ENCODE results near the gene TRPM4. TPM values are rescaled to one million over a fixed set of nuclear protein-coding genes. Genes with fewer than 3 reads are reported as not detected.

The TRPM4 gene
- total and polyA plus RNA-seq, 10 of the 15 experiments (the other 5 are each of a cell fraction or from before 2014, with no cell fraction given) = 0.10 to 0.64 (median 0.15) TPM; not detected in 7

DNA sequence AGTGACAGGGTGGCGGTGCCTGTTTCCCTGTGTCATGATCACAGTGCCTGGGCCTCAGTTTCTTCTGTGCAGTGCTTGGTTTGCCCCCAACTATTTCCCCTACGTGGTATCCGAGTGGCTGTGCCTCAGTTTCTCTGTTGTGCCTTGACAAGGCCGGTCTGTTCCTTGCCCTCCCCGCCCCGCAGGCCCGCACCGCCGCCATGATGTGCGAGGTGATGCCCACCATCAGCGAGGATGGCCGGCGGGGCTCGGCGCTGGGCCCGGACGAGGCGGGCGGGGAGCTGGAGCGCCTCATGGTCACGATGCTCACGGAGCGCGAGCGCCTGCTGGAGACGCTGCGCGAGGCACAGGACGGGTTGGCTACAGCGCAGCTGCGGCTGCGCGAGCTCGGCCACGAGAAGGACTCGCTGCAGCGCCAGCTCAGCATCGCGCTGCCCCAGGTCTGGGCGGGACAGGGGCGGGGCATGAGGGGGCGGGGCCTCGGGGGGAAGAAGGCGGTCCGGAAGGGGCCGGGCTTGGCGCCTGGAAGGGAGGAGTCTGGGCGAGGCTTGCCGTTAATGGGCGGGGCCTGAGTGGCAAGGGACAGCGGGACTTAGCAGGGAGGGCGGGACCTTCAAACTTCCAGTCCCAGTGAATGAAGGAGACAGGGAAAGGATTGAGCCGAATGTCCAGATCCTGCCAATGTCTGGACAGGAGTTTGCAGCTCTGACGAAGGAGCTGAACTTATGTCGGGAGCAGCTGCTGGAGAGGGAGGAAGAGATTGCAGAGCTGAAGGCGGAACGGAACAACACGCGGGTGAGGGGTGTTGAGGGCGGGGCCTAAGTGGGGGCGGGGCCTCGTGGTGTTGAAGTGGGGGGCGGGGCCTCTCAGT lies 29.7 kb upstream of the TRPM4 start (continued):
- no peak for TF ChIP-seq SMAD1 (IDR thresholded peaks at IDR 0.05; ENCODE audit: low read depth, partially characterized antibody)
- no peak for TF ChIP-seq BCL11A (IDR thresholded peaks at IDR 0.05; ENCODE audit: low read depth, low read length)
- TF ChIP-seq PML (IDR thresholded peaks at IDR 0.05; ENCODE audit: low read length) = no peak
- TF ChIP-seq IKZF2 (IDR thresholded peaks at IDR 0.05) = no peak
- TF ChIP-seq TCF3 (IDR thresholded peaks at IDR 0.05; ENCODE audit: borderline replicate concordance, insufficient read depth, low read depth, low read length) = no peak
- 0 out of 2 replicates have a peak, but pooled peaks have one; percentile 24 for TF ChIP-seq TCF12 (IDR thresholded peaks at IDR 0.05; ENCODE audit: low read depth, low read length)
- no peak for TF ChIP-seq TAF1 (IDR thresholded peaks at IDR 0.05; ENCODE audit: borderline replicate concordance, low read depth, low read length)
- TF ChIP-seq, protein P1, sequence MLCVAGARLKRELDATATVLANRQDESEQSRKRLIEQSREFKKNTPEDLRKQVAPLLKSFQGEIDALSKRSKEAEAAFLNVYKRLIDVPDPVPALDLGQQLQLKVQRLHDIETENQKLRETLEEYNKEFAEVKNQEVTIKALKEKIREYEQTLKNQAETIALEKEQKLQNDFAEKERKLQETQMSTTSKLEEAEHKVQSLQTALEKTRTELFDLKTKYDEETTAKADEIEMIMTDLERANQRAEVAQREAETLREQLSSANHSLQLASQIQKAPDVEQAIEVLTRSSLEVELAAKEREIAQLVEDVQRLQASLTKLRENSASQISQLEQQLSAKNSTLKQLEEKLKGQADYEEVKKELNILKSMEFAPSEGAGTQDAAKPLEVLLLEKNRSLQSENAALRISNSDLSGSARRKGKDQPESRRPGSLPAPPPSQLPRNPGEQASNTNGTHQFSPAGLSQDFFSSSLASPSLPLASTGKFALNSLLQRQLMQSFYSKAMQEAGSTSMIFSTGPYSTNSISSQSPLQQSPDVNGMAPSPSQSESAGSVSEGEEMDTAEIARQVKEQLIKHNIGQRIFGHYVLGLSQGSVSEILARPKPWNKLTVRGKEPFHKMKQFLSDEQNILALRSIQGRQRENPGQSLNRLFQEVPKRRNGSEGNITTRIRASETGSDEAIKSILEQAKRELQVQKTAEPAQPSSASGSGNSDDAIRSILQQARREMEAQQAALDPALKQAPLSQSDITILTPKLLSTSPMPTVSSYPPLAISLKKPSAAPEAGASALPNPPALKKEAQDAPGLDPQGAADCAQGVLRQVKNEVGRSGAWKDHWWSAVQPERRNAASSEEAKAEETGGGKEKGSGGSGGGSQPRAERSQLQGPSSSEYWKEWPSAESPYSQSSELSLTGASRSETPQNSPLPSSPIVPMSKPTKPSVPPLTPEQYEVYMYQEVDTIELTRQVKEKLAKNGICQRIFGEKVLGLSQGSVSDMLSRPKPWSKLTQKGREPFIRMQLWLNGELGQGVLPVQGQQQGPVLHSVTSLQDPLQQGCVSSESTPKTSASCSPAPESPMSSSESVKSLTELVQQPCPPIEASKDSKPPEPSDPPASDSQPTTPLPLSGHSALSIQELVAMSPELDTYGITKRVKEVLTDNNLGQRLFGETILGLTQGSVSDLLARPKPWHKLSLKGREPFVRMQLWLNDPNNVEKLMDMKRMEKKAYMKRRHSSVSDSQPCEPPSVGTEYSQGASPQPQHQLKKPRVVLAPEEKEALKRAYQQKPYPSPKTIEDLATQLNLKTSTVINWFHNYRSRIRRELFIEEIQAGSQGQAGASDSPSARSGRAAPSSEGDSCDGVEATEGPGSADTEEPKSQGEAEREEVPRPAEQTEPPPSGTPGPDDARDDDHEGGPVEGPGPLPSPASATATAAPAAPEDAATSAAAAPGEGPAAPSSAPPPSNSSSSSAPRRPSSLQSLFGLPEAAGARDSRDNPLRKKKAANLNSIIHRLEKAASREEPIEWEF (IDR thresholded peaks at IDR 0.05; ENCODE audit: insufficient replicate concordance, low read depth, low read length) = no peak
- no peak for TF ChIP-seq JUND (IDR thresholded peaks at IDR 0.05; ENCODE audit: low read depth, low read length)
- no peak for TF ChIP-seq MYB (IDR thresholded peaks at IDR 0.05; ENCODE audit: borderline replicate concordance, low read depth, low read length)
- no peak for TF ChIP-seq SUPT20H (IDR thresholded peaks at IDR 0.05; ENCODE audit: borderline replicate concordance, control insufficient read depth, low read depth, low read length)
- TF ChIP-seq, protein P2, sequence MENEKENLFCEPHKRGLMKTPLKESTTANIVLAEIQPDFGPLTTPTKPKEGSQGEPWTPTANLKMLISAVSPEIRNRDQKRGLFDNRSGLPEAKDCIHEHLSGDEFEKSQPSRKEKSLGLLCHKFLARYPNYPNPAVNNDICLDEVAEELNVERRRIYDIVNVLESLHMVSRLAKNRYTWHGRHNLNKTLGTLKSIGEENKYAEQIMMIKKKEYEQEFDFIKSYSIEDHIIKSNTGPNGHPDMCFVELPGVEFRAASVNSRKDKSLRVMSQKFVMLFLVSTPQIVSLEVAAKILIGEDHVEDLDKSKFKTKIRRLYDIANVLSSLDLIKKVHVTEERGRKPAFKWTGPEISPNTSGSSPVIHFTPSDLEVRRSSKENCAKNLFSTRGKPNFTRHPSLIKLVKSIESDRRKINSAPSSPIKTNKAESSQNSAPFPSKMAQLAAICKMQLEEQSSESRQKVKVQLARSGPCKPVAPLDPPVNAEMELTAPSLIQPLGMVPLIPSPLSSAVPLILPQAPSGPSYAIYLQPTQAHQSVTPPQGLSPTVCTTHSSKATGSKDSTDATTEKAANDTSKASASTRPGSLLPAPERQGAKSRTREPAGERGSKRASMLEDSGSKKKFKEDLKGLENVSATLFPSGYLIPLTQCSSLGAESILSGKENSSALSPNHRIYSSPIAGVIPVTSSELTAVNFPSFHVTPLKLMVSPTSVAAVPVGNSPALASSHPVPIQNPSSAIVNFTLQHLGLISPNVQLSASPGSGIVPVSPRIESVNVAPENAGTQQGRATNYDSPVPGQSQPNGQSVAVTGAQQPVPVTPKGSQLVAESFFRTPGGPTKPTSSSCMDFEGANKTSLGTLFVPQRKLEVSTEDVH (IDR thresholded peaks at IDR 0.05; ENCODE audit: low read depth, partially characterized antibody) = no peak
- TF ChIP-seq CHD2 (IDR thresholded peaks at IDR 0.05; ENCODE audit: borderline replicate concordance, low read depth, low read length) = no peak; the same call in 1 of the 2 replicates
- no peak for TF ChIP-seq YBX1 (IDR thresholded peaks at IDR 0.05)
- no peak for TF ChIP-seq SMARCA5 (IDR thresholded peaks at IDR 0.05)
- peak in 1 of 2 experiments; percentile 38; a peak in 1 of 4 replicates for TF ChIP-seq BHLHE40 (IDR thresholded peaks at IDR 0.05; ENCODE audit: borderline replicate concordance in 1 of 2, low read depth in 2 of 2, low read length in 1 of 2)
- 0 out of 2 replicates have a peak, but pooled peaks have one; percentile 20 for TF ChIP-seq STAT1 (conservative IDR thresholded peaks at IDR 0.05)
- TF ChIP-seq, protein P3, sequence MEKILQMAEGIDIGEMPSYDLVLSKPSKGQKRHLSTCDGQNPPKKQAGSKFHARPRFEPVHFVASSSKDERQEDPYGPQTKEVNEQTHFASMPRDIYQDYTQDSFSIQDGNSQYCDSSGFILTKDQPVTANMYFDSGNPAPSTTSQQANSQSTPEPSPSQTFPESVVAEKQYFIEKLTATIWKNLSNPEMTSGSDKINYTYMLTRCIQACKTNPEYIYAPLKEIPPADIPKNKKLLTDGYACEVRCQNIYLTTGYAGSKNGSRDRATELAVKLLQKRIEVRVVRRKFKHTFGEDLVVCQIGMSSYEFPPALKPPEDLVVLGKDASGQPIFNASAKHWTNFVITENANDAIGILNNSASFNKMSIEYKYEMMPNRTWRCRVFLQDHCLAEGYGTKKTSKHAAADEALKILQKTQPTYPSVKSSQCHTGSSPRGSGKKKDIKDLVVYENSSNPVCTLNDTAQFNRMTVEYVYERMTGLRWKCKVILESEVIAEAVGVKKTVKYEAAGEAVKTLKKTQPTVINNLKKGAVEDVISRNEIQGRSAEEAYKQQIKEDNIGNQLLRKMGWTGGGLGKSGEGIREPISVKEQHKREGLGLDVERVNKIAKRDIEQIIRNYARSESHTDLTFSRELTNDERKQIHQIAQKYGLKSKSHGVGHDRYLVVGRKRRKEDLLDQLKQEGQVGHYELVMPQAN (conservative IDR thresholded peaks at IDR 0.05) = peak; percentile 90
- TF ChIP-seq CHD4 (IDR thresholded peaks at IDR 0.05) = no peak
- no peak for TF ChIP-seq NFIC (IDR thresholded peaks at IDR 0.05; ENCODE audit: low read depth, low read length)
